CD4-positive, alpha-beta T cell treated with Interleukin-15 for 4 hours (primary cell): ENCODE measurements around the gene PCSK5.
"Not testable (repeated sequence)": the region's sequence is repeated elsewhere in the genome, so short reads cannot be mapped to it uniquely, and the experiment has no call there.

Experiments used
- DNase-seq: peaks from one replicate; pipeline ENCODE4 v3.0.0-alpha.2; 2020; ENCODE audit warnings: low spot score

PCSK5 gene

GRCh38 chr9:76007935-76008334 lies 117.5 kb downstream of the PCSK5 start:
- DNase-seq: no peak

DNA sequence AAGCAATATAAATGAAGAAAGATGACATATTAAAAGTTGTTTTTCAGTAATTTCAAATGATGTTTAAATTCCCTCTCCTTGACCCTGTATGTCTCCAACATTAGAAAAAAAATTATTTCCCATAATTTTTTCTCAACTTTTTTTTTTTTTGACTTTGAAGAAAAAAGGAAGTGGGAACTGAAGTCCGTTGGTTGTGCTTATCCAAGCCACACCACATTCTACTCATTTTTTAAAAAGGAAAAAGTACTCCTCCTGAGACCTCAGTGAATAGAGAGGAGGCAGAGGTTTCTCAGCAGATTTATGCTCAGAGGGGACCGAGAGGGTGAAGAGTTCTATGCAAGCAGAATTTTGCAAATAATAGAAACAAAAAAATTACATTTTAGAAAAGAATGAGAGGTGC lies 123.3 kb downstream of the PCSK5 start:
- no peak for DNase-seq

DNA sequence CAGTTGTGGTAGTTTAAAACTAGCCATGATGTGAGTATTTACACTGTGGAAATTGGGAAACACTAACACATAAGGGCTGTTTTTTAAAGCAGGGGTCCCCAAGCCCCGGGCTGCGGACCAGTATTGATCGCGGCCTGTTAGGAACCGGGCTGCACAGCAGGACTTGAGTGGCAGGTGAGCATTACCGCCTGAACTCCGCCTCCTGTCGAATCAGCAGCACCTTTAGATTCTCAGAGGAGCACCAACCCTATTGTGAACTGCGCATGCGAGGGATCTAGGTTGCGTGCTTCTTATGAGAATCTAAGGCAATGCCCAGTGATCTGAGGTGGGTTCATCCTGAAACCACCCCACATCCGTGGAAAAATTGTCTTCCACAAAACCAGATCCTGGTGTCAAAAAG lies 127.8 kb downstream of the PCSK5 start:
- peak; percentile 7 for DNase-seq

DNA sequence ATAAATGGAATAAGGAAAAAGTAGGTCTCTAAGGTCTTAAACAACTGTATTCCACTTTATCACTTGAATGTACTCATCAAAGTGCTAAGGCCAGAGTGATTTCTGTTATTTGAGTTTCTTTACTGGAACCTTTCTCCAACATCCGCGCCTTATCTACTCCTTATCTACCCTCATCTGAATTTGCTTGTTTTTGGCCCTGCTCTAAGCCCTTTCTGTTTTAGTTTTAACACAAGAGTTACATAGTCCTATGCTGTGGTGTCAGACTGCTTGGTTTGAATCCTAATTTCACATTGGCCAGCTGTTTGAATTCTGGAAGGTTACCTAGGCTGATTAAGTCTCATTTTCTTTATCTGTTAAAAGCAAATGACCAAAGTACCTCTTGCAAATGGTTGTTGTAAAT lies 128.3 kb downstream of the PCSK5 start:
- DNase-seq: no peak

GRCh38 chr9:76020652-76021051 lies 130.2 kb downstream of the PCSK5 start:
- DNase-seq: no peak

- no peak for DNase-seq
Observed at GRCh38 chr9:76022317-76022716, 131.8 kb downstream of the PCSK5 start.

DNA sequence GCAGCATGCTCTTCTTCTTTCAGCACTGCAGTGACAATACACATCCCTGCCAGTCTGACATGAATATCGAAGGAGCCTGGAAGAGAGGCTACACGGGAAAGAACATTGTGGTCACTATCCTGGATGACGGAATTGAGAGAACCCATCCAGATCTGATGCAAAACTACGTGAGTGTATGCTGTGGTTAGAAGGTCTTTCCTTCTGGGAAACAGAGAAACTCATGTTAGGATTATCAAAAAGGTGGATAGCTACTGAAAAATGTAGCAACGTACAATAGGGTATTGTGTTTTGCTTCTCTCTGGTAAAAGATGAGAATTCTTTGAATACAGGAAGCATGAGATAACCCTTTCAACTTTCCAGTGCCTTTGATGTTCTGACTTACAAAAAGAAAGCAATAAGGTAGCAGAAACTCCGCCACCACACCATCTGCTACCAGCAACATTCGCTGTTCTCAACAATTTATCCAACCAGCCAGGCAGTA lies 133.3 kb downstream of the PCSK5 start:
- DNase-seq: peak; percentile 68

DNA sequence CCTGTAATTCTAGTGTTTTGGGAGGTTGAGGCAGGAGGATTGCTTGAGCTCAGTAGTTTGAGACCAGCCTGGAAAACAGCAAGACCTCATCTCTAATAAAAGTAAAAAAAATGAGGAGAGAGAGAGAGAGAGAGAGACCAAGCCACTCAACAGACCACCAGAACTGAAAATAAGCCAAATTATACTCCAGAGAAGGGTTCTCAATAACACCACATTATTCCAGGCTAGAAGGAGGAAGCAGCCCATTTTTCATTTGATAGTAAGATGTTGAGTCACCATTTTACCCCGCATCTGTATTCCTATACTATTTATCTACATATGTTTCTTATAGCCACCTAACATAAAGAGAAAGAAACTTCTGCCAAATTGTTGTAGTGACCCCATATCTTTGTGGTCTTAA lies 134.8 kb downstream of the PCSK5 start:
- DNase-seq: no peak

- no peak for DNase-seq
Observed at GRCh38 chr9:76026796-76027195, 136.3 kb downstream of the PCSK5 start.

GRCh38 chr9:76027416-76027815 lies 136.9 kb downstream of the PCSK5 start:
- DNase-seq: peak; percentile 26

- DNase-seq: no peak
Observed at GRCh38 chr9:76027861-76028260, 137.4 kb downstream of the PCSK5 start.

DNA sequence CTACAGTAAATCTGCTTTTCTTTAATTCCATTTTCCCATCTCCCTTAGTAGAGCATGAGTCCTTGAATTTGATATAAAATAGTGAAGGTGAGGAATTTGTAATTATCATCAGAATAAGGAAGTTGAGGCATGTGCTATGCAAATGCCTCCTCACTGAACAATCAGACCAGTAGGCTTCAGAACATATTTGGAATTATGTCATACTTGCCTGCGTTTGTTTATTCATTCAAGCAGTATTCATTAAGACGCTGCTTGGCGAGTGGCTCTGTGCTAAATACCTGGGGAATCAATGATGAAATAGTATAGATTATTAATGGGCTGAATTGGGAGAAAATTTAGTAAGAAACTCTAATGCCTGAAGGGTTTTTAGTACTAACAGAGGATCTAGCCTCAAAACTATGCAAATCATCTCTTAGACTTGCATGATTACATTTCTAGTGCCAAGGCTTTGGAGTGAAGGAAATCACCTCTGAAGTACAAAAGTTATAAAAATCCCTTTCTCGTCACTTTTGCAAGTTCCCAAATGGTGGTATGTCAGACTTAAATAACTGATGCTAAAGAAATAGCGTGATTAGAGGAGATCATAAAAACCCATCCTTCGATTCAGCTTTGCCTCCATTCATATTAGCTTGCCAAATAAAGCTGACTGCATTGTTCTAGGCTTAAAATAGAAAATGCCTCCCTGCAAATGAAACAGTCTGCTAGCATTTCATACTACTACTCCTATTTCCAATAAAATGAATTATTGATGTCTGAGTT lies 141.7 kb downstream of the PCSK5 start:
- DNase-seq: no peak

DNA sequence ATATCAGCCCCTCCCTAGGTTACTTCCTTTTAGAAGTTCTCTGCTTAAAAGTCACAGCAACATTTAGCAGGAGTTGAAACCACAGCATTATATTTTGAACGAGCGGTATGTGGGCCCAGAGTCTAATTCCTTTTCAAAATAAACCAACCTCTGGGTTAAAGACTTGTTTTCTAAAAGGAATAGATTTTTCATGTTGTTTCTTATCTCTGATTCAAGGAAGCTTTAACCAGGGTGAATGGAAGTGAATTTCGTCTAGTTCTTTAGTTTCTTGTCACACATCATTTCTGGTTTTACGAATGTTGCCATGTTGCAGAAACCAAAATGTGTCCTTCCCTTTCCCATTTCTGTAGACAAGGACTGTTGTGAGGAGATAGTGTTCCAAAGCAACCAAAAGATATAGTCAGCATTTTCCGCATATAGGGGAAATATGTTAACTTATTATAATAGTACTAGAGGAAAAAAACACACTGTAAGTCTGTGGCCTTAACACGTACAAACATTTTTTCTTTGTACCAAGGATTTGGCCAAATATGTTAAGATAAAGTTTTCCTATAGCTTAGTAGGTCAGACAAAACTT lies 142.4 kb downstream of the PCSK5 start:
- no peak for DNase-seq

DNA sequence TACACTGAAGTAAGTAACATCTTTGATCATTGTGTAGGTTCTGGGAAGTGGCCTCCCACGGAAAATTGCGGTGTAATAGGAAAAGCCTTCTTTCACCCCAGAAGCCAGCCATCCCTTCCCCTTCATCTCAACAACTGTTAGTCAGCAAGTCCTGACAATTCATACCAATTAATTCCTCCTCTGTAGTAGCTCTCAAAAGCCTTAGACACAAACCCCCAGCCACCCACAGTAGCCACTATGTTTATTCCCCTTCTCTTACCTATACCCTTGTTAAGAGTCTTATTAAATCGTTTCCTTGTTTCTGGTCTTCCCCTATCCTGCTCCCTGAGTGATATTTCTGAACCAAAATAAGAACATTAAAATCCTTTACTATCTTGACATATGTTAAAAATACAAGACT lies 143.6 kb downstream of the PCSK5 start:
- no peak for DNase-seq

DNA sequence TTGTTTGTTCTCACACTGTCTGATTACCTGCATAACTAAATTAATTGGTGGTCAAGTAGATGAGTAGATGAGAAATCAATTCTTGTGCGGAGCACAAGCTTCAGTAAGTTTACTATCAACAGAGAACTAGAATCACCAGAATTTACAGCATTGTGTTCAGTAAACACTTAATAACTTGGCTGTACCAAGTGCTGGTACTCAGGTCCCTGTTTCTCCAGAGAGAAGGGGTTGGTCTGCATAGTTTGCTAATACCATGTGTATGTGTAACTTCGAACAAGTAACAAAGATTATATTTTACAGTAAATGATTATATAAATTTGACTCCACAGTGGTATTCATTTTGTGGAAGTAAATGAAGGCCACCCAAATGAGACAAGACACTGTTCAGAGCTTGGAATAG lies 146.3 kb downstream of the PCSK5 start:
- no peak for DNase-seq

DNA sequence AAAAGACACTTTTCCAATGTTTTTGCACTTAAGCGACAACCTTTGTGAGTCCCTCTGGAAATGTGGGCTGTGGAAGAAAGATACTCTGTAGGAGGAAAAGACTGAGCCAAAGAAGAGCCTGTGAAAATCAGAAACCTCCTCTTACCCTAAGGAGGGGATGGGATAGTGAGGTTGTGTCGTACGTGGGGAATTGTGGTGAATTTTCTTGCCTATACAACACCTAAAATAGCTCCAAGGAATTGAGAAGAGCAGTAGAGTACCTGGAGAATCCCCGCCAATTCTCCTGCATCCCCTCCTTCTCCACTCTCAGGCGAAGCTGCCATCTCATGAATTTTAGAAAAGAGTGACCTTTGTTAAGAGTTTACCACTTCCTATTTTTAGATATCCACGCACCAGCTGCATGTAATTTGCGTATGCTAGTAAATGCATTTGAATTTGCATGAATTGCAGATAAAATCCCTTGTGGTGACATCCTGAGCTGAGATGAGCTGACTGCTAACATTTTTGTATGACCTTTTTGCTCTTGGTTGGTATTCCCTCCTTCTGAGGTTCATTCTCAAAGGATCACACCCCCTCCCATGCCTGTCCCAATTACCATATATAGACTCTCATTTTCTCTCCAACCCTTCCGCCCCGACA lies 147.2 kb downstream of the PCSK5 start:
- no peak for DNase-seq

DNA sequence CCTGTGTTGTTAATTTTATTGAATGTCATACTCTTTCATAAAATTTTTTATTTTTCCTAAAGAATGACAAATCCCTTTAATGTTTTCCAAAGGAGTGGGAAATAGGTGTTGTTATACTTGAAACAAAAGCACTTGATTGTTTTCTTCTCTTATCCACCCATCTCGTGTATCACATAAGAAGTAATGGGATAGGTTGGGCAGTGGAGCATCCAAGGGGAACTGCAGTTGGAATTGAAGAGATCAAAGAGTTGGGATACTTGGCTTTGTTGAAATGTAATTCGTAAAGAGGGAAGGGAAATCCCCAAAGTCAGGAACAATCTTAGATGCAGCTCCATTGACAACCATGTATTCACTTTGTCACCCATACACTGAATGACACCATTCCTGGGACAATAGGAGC lies 148.0 kb downstream of the PCSK5 start:
- no peak for DNase-seq

- no peak for DNase-seq
Observed at GRCh38 chr9:76044266-76044819, 153.9 kb downstream of the PCSK5 start.

DNA sequence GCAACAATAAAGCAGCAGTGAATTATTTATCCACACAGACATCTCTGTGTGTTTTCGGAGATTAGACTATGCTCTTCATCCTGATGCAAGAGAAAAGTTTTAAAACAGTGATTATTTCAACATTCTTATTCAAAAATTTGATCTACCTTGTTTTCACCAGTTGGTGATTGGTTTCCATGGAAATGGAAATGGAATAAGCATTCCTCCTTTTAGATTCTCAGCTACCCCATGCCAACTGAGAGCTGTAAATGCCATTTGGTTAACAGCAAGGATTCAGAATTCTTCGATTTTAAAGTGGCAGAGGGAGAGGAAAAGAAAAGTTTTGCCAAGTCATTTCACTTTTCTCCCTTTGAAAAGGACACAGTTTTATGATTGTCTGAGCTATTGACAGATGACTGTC lies 154.7 kb downstream of the PCSK5 start:
- no peak for DNase-seq

DNA sequence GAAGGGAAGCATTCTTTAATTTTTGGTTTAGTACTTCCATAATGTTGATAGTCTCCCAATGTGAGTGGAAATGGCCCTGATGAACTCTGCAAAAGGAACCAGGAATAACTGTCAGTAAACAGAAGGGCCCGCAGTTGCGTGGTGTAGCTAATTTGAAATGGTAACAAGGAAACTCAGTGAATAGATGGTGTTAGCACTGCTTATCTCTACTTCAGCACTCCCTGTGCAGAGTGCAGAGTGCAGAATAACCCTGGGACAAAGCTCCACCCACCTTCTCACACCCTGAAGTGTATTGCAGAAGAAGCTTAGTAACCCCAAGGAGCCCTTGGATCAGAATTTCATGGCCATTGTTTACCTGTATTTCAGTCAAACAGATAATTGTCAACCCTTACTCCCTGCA lies 158.9 kb downstream of the PCSK5 start:
- no peak for DNase-seq

GRCh38 chr9:76067696-76068095 lies 177.2 kb downstream of the PCSK5 start:
- no peak for DNase-seq

GRCh38 chr9:76077537-76077936 lies 187.1 kb downstream of the PCSK5 start:
- DNase-seq: no peak

- DNase-seq: not testable (repeated sequence)
Observed at GRCh38 chr9:76081281-76081680, 190.8 kb downstream of the PCSK5 start.
